GM20431 (cell line): Measurements from ENCODE around the gene MED12L.

Experiments used
- in situ Hi-C: fragments of 300-500 bp; cut with MseI, MboI; formaldehyde crosslinking; loops from one replicate; pipeline ENCODE4 v1.15.0; 2020; ENCODE audit warnings: low sequenced_read_pairs; ENCODE audit not compliant: unreplicated experiment

The MED12L gene

GRCh38 chr3:151169262-151169947 lies 83.9 kb downstream of the MED12L start:
- in situ Hi-C loops, result loop anchor here (10.0 kb wide), 1 partner anchor 115 kb away; no protein-coding TSS in a partner anchor

GRCh38 chr3:151169948-151170679 lies 84.7 kb downstream of the MED12L start:
- in situ Hi-C loops, result loop anchor here (10.0 kb wide), 1 partner anchor 115 kb away; no protein-coding TSS in a partner anchor

- in situ Hi-C loops, result no loop called here
These were observed 85.8 kb downstream of the MED12L start for GRCh38 chr3:151171145-151171757.

- in situ Hi-C loops, result no loop called here
These were observed 88.9 kb downstream of the MED12L start for GRCh38 chr3:151174351-151174750.

- in situ Hi-C loops, result no loop called here
These were observed 90.5 kb downstream of the MED12L start for GRCh38 chr3:151175952-151176351.

- in situ Hi-C loops, result no loop called here
These were observed 92.9 kb downstream of the MED12L start for GRCh38 chr3:151178208-151178845.

GRCh38 chr3:151182349-151183079 lies 97.0 kb downstream of the MED12L start:
- in situ Hi-C loops, result no loop called here

GRCh38 chr3:151183265-151183671 lies 97.8 kb downstream of the MED12L start:
- in situ Hi-C loops, result no loop called here

GRCh38 chr3:151191095-151191494 lies 105.6 kb downstream of the MED12L start:
- in situ Hi-C loops, result no loop called here

GRCh38 chr3:151192545-151192944 lies 107.1 kb downstream of the MED12L start:
- in situ Hi-C loops, result no loop called here

- in situ Hi-C loops, result no loop called here
These were observed 110.4 kb downstream of the MED12L start for GRCh38 chr3:151195826-151196225.

GRCh38 chr3:151196434-151196833 lies 111.0 kb downstream of the MED12L start:
- in situ Hi-C loops, result no loop called here

GRCh38 chr3:151197228-151197627 lies 111.8 kb downstream of the MED12L start:
- in situ Hi-C loops, result no loop called here

- in situ Hi-C loops, result no loop called here
These were observed 112.7 kb downstream of the MED12L start for GRCh38 chr3:151197981-151198767.

- in situ Hi-C loops, result no loop called here
These were observed 113.4 kb downstream of the MED12L start for GRCh38 chr3:151198849-151199248.

GRCh38 chr3:151199554-151200438 lies 114.3 kb downstream of the MED12L start:
- in situ Hi-C loops, result no loop called here

- in situ Hi-C loops, result no loop called here
These were observed 115.1 kb downstream of the MED12L start for GRCh38 chr3:151200586-151200985.

GRCh38 chr3:151201051-151201730 lies 115.7 kb downstream of the MED12L start:
- in situ Hi-C loops, result no loop called here
